Lung (tissue), 12 donors: ENCODE results near the gene C2orf49. TPM values are rescaled to one million over a fixed set of nuclear protein-coding genes. Genes with fewer than 3 reads are reported as not detected.

Experiments used
- ATAC-seq: fragments of 200-7000 bp; cut with Tn5 transposase; one replicate; pipeline ENCODE4 v1.9.1; 2020; ENCODE audit warnings: moderate number of reproducible peaks; ENCODE audit not compliant: insufficient read depth, low FRiP score
- DNase-seq, 3 donors: peaks; one replicate each; pipeline ENCODE4 v3.0.0-alpha.2; 2013 to 2017
- H3K27ac ChIP-seq, 2 donors: one replicate each; pipeline ENCODE4 v1.5.1; 2013; ENCODE audit warnings: mild to moderate bottlenecking in 2 of 2, moderate library complexity in 2 of 2, control low read depth in 1 of 2, inconsistent platforms in 1 of 2, low read depth in 1 of 2, low read length in 1 of 2
- H3K27me3 ChIP-seq, 3 donors: one replicate each; pipeline ENCODE4 v1.5.1; 2013; ENCODE audit warnings: low read length in 2 of 3; ENCODE audit not compliant: control insufficient read depth in 3 of 3, insufficient read depth in 3 of 3
- H3K36me3 ChIP-seq, 4 donors: one replicate each; pipeline ENCODE4 v1.5.1; 2013; ENCODE audit warnings: low read length in 4 of 4, mild to moderate bottlenecking in 1 of 4, moderate library complexity in 1 of 4; ENCODE audit not compliant: control insufficient read depth in 4 of 4, insufficient read depth in 4 of 4
- H3K4me1 ChIP-seq, 5 donors: one replicate each; pipeline ENCODE4 v1.5.1; 2013; ENCODE audit warnings: low read length in 5 of 5, mild to moderate bottlenecking in 2 of 5, moderate library complexity in 1 of 5; ENCODE audit not compliant: control insufficient read depth in 5 of 5, insufficient read depth in 5 of 5
- H3K4me3 ChIP-seq: one replicate; pipeline ENCODE4 v1.5.1; 2013; ENCODE audit warnings: mild to moderate bottlenecking, control low read depth, moderate library complexity
- H3K9ac ChIP-seq, 2 donors: one replicate each; pipeline ENCODE4 v1.5.1; 2013; ENCODE audit warnings: low read length in 2 of 2, control low read depth in 1 of 2; ENCODE audit not compliant: insufficient read depth in 1 of 2
- H3K9me3 ChIP-seq, 4 donors: one replicate each; pipeline ENCODE4 v1.5.1; 2013; ENCODE audit warnings: low read length in 3 of 4, mild to moderate bottlenecking in 1 of 4, moderate library complexity in 1 of 4; ENCODE audit not compliant: control insufficient read depth in 4 of 4, insufficient read depth in 3 of 4
- CTCF ChIP-seq: IDR thresholded peaks from 2 replicates; pipeline ENCODE4 v1.5.1; 2012; ENCODE audit warnings: mild to moderate bottlenecking; ENCODE audit errors: control extremely low read depth, extremely low read depth
- WGBS, 2 donors: extraction: QIAGEN DNeasy Blood & Tissue Kit; methylation state at CpG; one replicate each; pipeline ENCODE4 v1.1.7; 2013; 5-methylcytosine and 5-hydroxymethylcytosine counted together
- polyA plus RNA-seq, 2 donors: library from polyadenylated mRNA; stranded (reverse); fragments of 200-250 nt; gene quantifications; one replicate each; pipeline ENCODE4 v1.2.1, GENCODE V29; 2013
- total RNA-seq, 2 donors: library from RNA; depleted of rRNA in 1 of 2; stranded (reverse); fragments of >200 nt in 1 of 2; gene quantifications; one replicate each; pipeline ENCODE4 v1.2.1, GENCODE V29; 2014 to 2021
- donor health status: control.
- donor health status: control.
- donor health status: Bipolar disorder and iron deficiency.
- donor health status: healthy.
- donor health status: DM: yes; HTN: yes; CAD: no.

C2orf49 gene
- total and polyA plus RNA-seq, 4 donors: 7.6 to 18.7 (median 10.7) TPM

DNA sequence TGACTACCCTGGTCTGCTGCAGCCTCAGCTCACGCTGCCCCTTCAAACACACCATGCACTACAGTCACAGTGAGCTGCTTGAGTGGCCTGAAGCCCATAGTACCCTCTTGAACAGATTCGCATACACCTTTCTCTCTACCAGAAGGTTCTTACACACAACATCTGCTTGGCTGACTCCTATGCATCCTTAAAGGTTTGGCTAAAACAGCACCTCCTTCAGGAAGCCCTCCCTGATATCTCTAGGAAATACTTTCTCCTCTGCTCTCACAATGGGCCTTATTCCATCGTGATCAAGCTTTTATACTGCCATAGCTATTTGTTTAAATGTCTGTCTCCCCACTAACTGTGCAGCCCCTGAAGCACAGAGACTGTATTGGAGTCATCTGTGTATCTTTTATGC, 39.3 kb upstream of the C2orf49 start:
- H3K27me3 ChIP-seq: no peaks in the 10 kb centered on the region
- WGBS, 2 donors: 89 to 91% methylated on average over 3 of the region's 3 CpGs
- no peak overlapping the region for H3K9ac ChIP-seq
- peaks cover 0 to 8% (median 2%) of the 10 kb centered on the region in 5 donors for H3K4me1 ChIP-seq
- no peak overlapping the region for H3K4me3 ChIP-seq
- H3K27ac ChIP-seq: peak overlapping the region in 1 of 2 donors; percentile 41
- no peak for ATAC-seq
- H3K9me3 ChIP-seq: no peaks in the 10 kb centered on the region
- DNase-seq: no peak
- TF ChIP-seq CTCF: no peak
- peaks cover 17 to 25% (median 20%) of the 10 kb centered on the region in 4 donors for H3K36me3 ChIP-seq

DNA sequence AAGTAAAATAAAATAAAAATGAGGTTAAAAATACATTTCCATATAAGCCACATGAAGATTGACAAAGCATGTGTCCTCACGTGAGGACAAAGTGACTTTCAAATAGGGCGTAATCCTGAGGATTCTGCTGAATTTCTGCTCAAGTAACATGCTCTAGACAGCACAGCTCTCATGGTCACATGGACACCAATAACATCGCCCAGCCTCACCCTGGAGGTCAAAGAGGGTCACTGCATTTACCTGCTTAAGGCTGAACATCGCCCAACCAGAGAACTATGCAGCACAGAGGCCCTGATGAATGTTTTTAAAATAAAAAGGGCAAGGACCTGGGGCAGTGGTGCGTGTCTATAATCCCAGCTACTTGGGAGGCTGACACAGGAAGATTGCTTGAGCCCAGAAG, 38.0 kb upstream of the C2orf49 start:
- H3K36me3 ChIP-seq: peaks cover 10 to 22% (median 17%) of the 10 kb centered on the region in 4 donors
- WGBS, 2 donors: 93% methylated on average over 5 of the region's 5 CpGs

DNA sequence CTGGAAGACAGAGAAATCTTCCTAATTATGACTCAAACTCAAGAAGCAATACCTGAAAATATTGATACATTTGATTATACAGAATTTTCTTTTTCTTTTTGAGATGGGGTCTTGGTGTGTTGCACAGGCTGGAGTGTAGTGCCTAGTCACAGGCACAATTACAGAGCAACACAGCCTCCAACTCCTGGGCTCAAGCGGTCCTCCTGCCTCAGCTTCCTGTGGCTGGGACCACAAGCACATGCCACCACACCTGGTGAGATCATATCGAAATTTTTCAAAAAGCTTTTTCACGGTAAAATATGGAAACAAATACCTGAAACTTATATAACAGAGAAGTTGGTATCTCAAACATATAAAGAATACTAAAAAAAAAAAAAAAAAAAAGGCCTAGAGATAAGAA, 35.7 kb upstream of the C2orf49 start:
- Histone ChIP-seq H3K36me3 (peaks cover 7 to 17% (median 11%) of the 10 kb centered on the region in 4 donors), H3K9me3 (no peaks in the 10 kb centered on the region), H3K4me3 (no peak overlapping the region), H3K27ac (no peak overlapping the region), H3K27me3 (no peaks in the 10 kb centered on the region), H3K9ac (no peak overlapping the region), H3K4me1 (peaks cover 0 to 8% (median 0%) of the 10 kb centered on the region in 5 donors)
- ATAC-seq (no peak), DNase-seq (no peak)
- TF ChIP-seq CTCF: no peak
- 72 to 81% methylated on average over 3 of the region's 3 CpGs for WGBS, 2 donors

More for the DNA sequence above, 38.0 kb upstream of the C2orf49 start:
- H3K9me3 ChIP-seq: no peaks in the 10 kb centered on the region
- DNase-seq: no peak
- H3K9ac ChIP-seq: no peak overlapping the region
- peaks cover 0 to 8% (median 2%) of the 10 kb centered on the region in 5 donors for H3K4me1 ChIP-seq
- no peak overlapping the region for H3K27ac ChIP-seq
- no peaks in the 10 kb centered on the region for H3K27me3 ChIP-seq
- ATAC-seq: no peak
- H3K4me3 ChIP-seq: no peak overlapping the region
- no peak for TF ChIP-seq CTCF

DNA sequence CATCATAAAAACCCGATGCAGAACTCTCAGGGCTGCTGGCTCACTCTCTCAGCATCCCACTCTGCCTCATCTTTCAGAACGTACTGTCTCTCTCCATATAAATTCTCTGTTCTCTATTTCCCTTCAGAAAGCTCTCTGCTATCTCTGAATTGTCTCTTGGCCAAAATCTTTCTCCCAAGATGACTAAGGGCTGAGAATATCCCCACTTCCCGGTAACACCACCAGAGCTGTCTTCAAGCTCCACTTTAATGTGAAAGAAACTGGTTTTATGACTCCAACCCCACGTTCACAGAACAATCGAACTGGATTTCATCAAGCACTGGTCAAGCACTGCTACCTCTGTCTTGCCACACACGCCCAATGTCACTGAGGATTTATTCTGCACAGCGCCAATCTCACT, 30.2 kb upstream of the C2orf49 start:
- Histone ChIP-seq H3K27me3 (no peaks in the 10 kb centered on the region), H3K36me3 (peaks cover 0 to 13% (median 9%) of the 10 kb centered on the region in 4 donors), H3K27ac (no peak overlapping the region), H3K9ac (no peak overlapping the region), H3K4me1 (peaks cover 0 to 4% (median 0%) of the 10 kb centered on the region in 5 donors), H3K9me3 (no peaks in the 10 kb centered on the region), H3K4me3 (no peak overlapping the region)
- ATAC-seq: no peak
- no peak for DNase-seq
- 91 to 94% methylated on average over 7 of the region's 7 CpGs for WGBS, 2 donors
- TF ChIP-seq CTCF: no peak
